ENCODE data around the gene VAMP1. TPM values are rescaled to one million over a fixed set of nuclear protein-coding genes. Genes with fewer than 3 reads are reported as not detected.

The VAMP1 gene
- total and polyA plus RNA-seq, 2 donors (not counting 3 experiments of a cell fraction or from before 2014, with no cell fraction given): 7.0 to 9.0 TPM

GRCh38 chr12:6450091-6450868, 20.2 kb downstream of the VAMP1 start:
- dilution Hi-C loops (cut with MboI; ENCODE audit: extremely low pct_ligation_motif_present, low sequenced_read_pairs) (no loop called here), intact Hi-C loops (cut with micrococcal nuclease) (no loop called here)
- Histone ChIP-seq H3K27ac (ENCODE audit: insufficient read depth, low read depth, low read length) (no peak overlapping the region), H3K36me3 (ENCODE audit: control insufficient read depth in 2 of 2, extremely low read depth in 1 of 2, insufficient read depth in 2 of 2, low read length in 2 of 2) (no peaks in the 10 kb centered on the region), H3K27me3 (ENCODE audit: control insufficient read depth in 2 of 2, insufficient read depth in 2 of 2, low read length in 2 of 2) (no peaks in the 10 kb centered on the region), H3K9me3 (replicated peaks; ENCODE audit: control insufficient read depth, insufficient read depth, low read length) (no peaks in the 10 kb centered on the region), H3K79me2 (ENCODE audit: control insufficient read depth, insufficient read depth, low read length) (no peaks in the 10 kb centered on the region), H3K4me2 (ENCODE audit: insufficient read depth, low read length) (peak overlapping the region; percentile 62), H2AFZ (ENCODE audit: low read depth, low read length) (no peak overlapping the region), H3K9ac (replicated peaks; ENCODE audit: extremely low read depth, insufficient read depth, low read length) (no peak overlapping the region), H3K9me1 (replicated peaks; ENCODE audit: control insufficient read depth, extremely low read depth, insufficient read depth, low read length) (no peaks in the 10 kb centered on the region), H3K4me1 (ENCODE audit: control insufficient read depth, extremely low read depth, insufficient read depth, low read length) (peaks cover 27% of the 10 kb centered on the region), H3K4me3 (replicated peaks in 1 of 3; ENCODE audit: insufficient read depth in 1 of 3, low read depth in 1 of 3, low read length in 3 of 3) (peak overlapping the region in 1 of 3 experiments; percentile 51), H4K20me1 (replicated peaks; ENCODE audit: control insufficient read depth, extremely low read depth, insufficient read depth, low read length) (no peaks in the 10 kb centered on the region)
- FAIRE-seq (peak; percentile 31), DNase-seq (ENCODE audit: low read depth, low spot score) (no peak)
- TF ChIP-seq MAX (IDR thresholded peaks at IDR 0.05; ENCODE audit: insufficient read depth, insufficient read length): no peak
- no peak for TF ChIP-seq EZH2 (IDR thresholded peaks at IDR 0.05; ENCODE audit: borderline replicate concordance, low read depth, low read length, severe bottlenecking)
- TF ChIP-seq FOS (IDR thresholded peaks at IDR 0.05; ENCODE audit: borderline replicate concordance, insufficient read depth, low read length): no peak
- TF ChIP-seq CTCF (IDR thresholded peaks at IDR 0.05; ENCODE audit: extremely low read depth in 1 of 2, insufficient read depth in 1 of 2, low read depth in 1 of 2, low read length in 2 of 2): no peak
- no peak for TF ChIP-seq POLR2A (IDR thresholded peaks at IDR 0.05; ENCODE audit: low read depth, low read length)
- TF ChIP-seq POLR2AphosphoS5 (IDR thresholded peaks at IDR 0.05; ENCODE audit: insufficient read depth, low read depth, low read length): no peak
- no peak for TF ChIP-seq JUN (IDR thresholded peaks at IDR 0.05; ENCODE audit: borderline replicate concordance, insufficient read depth, insufficient read length, low read depth)
- TF ChIP-seq MYC (IDR thresholded peaks at IDR 0.05; ENCODE audit: low read depth, low read length): no peak
- no peak for TF ChIP-seq GATA2 (IDR thresholded peaks at IDR 0.05; ENCODE audit: insufficient read depth, insufficient read length, low read depth, low read length)
- ChIA-PET POLR2A (no interaction called here), CTCF (interaction anchor here (2.1 to 3.0 kb wide), 2 partner anchors 15 to 27 kb away, joined by 9 to 25 read pairs; no protein-coding TSS in a partner anchor)
- no TSS peak for BruUV-seq (replicated peaks)

Data from endothelial cell of umbilical vein (primary cell).